AG09319 (cell line): ENCODE results near the gene KLK12.

Experiments used
- DNase-seq: peaks from one replicate; pipeline ENCODE4 v3.0.0-alpha.2; 2010; ENCODE audit warnings: low read depth; ENCODE audit errors: extremely low read depth
- CTCF ChIP-seq: IDR thresholded peaks from 2 replicates; pipeline ENCODE4 v1.5.1; 2011; ENCODE audit warnings: low read depth, mild to moderate bottlenecking, inconsistent platforms, low read length, moderate library complexity

Gene KLK12

DNA sequence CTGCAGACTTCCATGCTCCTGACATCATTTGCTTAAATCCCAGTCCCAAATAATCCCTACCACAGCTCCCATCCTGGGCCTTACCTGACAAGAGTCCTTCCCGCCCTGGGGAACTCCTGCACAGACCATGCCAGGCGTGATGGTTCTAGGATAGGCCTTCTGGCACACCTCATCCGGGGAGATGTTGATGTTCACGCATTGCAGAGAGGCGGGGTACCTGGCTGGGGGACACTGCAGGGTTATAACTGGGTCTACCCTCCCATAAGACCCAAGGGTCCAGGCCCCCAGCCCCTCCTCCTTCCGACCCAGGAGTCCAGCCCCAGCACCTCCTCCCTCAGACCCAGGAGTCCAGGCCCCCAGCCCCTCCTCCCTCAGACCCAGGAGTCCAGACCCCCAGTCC lies 43.9 kb upstream of the KLK12 start:
- DNase-seq = no peak
- no peak for TF ChIP-seq CTCF

DNA sequence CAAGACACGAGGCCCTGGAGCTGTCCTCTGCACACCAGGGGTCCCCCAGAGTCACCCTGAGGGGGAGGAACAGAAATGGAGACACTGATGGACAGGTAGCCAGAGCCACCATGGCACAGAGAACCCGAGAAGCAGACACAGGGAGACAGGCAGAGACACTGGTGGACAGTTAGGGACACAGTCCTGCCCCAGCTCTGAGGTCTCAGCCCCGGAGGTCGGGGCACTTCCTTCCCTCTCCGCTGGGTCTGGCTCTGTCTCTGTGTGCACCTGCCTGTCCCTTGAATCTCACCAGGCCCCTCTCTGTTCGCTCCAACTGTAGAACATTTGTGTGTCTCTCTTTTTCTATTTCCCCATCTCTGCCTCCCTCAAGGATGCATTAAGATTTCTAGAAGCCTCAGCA lies 43.3 kb upstream of the KLK12 start:
- no peak for DNase-seq
- TF ChIP-seq CTCF = no peak

DNA sequence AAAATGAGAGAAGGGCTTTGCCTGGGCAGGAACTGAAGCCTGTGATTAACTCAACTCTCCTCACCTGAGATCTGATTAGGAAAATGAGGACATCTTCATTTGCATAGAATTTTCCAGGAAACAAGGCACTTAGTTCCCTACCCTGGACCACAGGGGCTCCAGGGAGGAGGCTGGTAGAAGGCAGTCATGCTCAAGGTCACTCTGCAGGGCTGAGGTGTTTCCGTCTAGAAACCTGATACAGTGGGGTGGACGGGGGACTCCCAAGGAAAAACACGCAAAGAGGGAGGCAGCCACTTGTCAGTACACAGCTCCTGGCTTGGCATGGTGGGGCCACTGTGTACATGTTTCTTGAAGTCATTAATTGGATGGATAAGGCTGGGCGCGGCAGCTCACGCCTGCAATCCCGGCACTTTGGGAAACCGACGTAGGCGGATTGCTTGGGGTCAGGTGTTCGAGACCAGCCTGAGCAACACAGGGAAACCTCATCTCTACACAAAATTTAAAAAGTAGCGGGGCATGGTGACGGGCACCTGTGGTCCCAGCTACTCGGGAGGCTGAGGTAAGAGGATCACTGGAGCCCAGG lies 41.9 kb upstream of the KLK12 start:
- DNase-seq = no peak
- no peak for TF ChIP-seq CTCF

DNA sequence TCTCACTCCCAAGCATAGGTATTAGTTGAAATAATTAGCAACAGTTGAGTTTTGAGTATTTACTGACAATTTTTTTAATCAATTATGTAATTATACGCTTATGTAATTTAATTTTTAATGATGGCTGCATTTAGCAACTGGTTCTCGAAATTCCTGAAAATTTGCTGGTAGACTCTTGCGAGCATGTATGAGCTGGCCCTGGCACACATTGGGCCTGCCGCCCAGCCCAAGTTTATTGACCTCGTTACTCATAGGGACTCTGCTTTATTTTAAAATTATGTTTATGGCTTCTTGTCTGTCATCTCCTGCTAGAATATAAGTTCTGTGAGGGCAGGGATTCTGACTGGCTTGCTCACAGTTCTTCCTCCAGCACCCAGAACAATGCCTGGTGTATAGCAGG lies 41.2 kb upstream of the KLK12 start:
- DNase-seq = no peak
- TF ChIP-seq CTCF = no peak

DNA sequence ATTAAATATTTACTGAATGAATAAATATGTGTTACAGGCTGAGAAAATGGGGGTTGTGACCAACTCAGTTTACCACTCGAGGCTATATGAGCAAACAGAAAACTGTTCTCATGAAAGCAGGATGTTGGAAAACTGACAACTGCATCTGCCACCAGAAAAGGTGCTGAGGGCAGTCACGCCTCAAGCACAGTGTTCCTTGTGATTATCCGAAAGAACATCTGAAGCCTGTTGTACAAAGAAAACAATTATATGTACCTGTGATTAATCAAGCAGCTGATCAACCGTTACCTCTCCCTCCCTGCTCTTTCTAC lies 36.2 kb upstream of the KLK12 start:
- no peak for TF ChIP-seq CTCF

GRCh38 chr19:51070334-51071094 lies 35.7 kb upstream of the KLK12 start:
- no peak for DNase-seq
- TF ChIP-seq CTCF = no peak

More for the DNA sequence above, 36.2 kb upstream of the KLK12 start:
- no peak for DNase-seq

DNA sequence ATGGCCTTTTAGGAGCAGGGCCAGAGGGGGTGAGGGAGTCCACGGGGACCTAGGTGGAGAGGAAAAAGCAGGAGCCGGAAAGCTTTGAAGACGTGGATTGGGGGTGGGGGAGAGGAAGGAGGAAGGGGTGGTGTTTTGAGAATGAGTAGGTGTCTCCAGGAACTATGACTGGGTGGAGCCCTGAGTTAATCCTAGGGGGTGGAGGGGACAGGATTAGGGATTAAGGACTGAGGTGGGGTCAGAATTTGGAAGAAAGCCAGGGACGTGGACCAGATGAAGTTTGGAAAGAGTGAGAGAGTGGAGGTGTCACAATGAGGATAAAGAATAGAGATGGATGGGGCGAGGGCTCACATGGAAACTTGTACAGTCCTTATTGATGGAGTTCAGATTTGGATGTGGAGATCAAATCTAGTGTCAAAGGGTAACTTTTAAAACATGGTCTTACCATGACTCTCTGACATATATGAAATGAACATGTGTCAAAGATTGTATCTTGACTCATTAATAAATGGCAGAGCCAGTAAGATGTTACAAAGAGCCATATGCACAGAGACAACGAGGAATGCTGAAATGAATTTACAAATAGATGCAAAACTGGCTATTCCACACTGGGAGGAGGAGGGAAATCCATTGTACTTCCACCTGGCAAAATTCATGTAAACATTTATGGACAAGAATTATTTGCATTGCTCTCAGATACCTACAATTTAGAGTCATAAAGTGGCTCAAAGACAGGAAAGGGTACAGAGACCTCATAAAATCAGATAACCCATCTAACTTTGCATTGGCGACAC lies 31.8 kb upstream of the KLK12 start:
- DNase-seq = no peak
- no peak for TF ChIP-seq CTCF
